ENCODE measurements around the gene PLA2G10. TPM values are rescaled to one million over a fixed set of nuclear protein-coding genes. Genes with fewer than 3 reads are reported as not detected.

PLA2G10 gene
- total RNA-seq, 1 donor from 2014 or later, result not detected

Other genes with a start within 250 kb of the PLA2G10 start
- gene PARN, start 64.0 kb downstream of the PLA2G10 start, total RNA-seq, result 26.1 TPM in 2 replicates
- gene BFAR, start 61.4 kb downstream of the PLA2G10 start, total RNA-seq, result 93.7 and 94.9 TPM in 2 replicates
- gene NPIPA3, start 9.1 kb upstream of the PLA2G10 start, total RNA-seq, result 0.94 and 9.8 TPM in 2 replicates
- 1.1 and 8.6 TPM in 2 replicates for gene NPIPA2, start 48.2 kb upstream of the PLA2G10 start, total RNA-seq
- gene NOMO1, start 139.4 kb upstream of the PLA2G10 start, total RNA-seq, result 195 and 219 TPM in 2 replicates
- gene NPIPA1, start 243.1 kb upstream of the PLA2G10 start, total RNA-seq, result 111 and 114 TPM in 2 replicates